Endodermal cell (in vitro differentiated cells): ENCODE measurements around the gene ZMYND8. TPM values are rescaled to one million over a fixed set of nuclear protein-coding genes. Genes with fewer than 3 reads are reported as not detected.
A peak's percentile ranks its signal among the peaks of the same experiment; 100 is the strongest.

ENCODE experiments used
- DNase-seq: peaks from one replicate; pipeline ENCODE4 v3.0.0-alpha.2; 2017
- H3K27ac ChIP-seq: 2 replicates; pipeline ENCODE4 v1.5.1; 2013; ENCODE audit warnings: mild to moderate bottlenecking, low read depth, low read length, moderate library complexity
- H3K27me3 ChIP-seq: 2 replicates; pipeline ENCODE4 v1.6.1; 2013; ENCODE audit warnings: mild to moderate bottlenecking, low read length, moderate library complexity; ENCODE audit not compliant: insufficient read depth, control insufficient read depth, poor library complexity, severe bottlenecking
- H3K36me3 ChIP-seq: 2 replicates; pipeline ENCODE4 v1.7.0; 2013; ENCODE audit warnings: mild to moderate bottlenecking, low read length, moderate library complexity; ENCODE audit not compliant: control insufficient read depth, insufficient read depth
- H3K4me1 ChIP-seq: one replicate; pipeline ENCODE4 v1.7.0; 2013; ENCODE audit warnings: low read length; ENCODE audit not compliant: control insufficient read depth, insufficient read depth
- H3K4me3 ChIP-seq: 2 replicates; pipeline ENCODE4 v1.5.1; 2013; ENCODE audit warnings: mild to moderate bottlenecking, low read length, moderate library complexity
- H3K9ac ChIP-seq: 2 replicates; pipeline ENCODE4 v1.6.1; 2013; ENCODE audit warnings: mild to moderate bottlenecking, low read length, moderate library complexity; ENCODE audit not compliant: poor library complexity, severe bottlenecking; ENCODE audit errors: extremely low read depth
- H3K9me3 ChIP-seq: 2 replicates; pipeline ENCODE4 v1.6.1; 2013; ENCODE audit warnings: mild to moderate bottlenecking, low read length, moderate library complexity; ENCODE audit not compliant: control insufficient read depth
- H3K27ac Mint-ChIP-seq: 2 replicates; pipeline ENCODE4 v1.8.0; 2020; ENCODE audit warnings: mixed read lengths
- H3K27me3 Mint-ChIP-seq: 2 replicates; pipeline ENCODE4 v1.8.0; 2021; ENCODE audit warnings: mild to moderate bottlenecking, mixed read lengths; ENCODE audit not compliant: insufficient read depth
- H3K36me3 Mint-ChIP-seq: 2 replicates; pipeline ENCODE4 v1.8.0; 2020; ENCODE audit warnings: low read depth, mixed read lengths
- H3K4me1 Mint-ChIP-seq: 2 replicates; pipeline ENCODE4 v1.8.0; 2020; ENCODE audit warnings: mixed read lengths
- H3K4me3 Mint-ChIP-seq: 2 replicates; pipeline ENCODE4 v1.8.0; 2020; ENCODE audit warnings: mild to moderate bottlenecking, moderate library complexity, mixed read lengths
- H3K9me3 Mint-ChIP-seq: 2 replicates; pipeline ENCODE4 v1.8.0; 2020; ENCODE audit warnings: mild to moderate bottlenecking, mixed read lengths
- WGBS, 2 experiments: methylation state at CpG; one replicate each; pipeline versions ENCODE4 v1.1.5 to v1.1.7; 2013; ENCODE audit warnings: missing lambda C conversion rate in 2 of 2, mixed read lengths in 1 of 2; ENCODE audit not compliant: insufficient coverage in 1 of 2, insufficient read length in 1 of 2; 5-methylcytosine and 5-hydroxymethylcytosine counted together
- total RNA-seq, 2 donors: library from RNA; stranded (reverse); fragmentation: NEBNext Ultra II Directional in 1 of 2; extraction: Animal tissue kit (Norgen Biotek cat#: 25700) in 1 of 2; gene quantifications; 2 replicates in 1 of 2; 3 replicates in 1 of 2; pipeline ENCODE4 v1.2.1, GENCODE V29; 2021
- TF ChIP-seq, protein P1 (sequence below): fragments of 200-600 bp; sonication (generic); conservative IDR thresholded peaks from 2 replicates; pipeline ENCODE4 v1.5.0; 2021; ENCODE audit warnings: antibody characterized with exemption, mild to moderate bottlenecking

Gene ZMYND8
- total RNA-seq, 2 donors from 2014 or later = 85.0 to 99.9 TPM

DNA sequence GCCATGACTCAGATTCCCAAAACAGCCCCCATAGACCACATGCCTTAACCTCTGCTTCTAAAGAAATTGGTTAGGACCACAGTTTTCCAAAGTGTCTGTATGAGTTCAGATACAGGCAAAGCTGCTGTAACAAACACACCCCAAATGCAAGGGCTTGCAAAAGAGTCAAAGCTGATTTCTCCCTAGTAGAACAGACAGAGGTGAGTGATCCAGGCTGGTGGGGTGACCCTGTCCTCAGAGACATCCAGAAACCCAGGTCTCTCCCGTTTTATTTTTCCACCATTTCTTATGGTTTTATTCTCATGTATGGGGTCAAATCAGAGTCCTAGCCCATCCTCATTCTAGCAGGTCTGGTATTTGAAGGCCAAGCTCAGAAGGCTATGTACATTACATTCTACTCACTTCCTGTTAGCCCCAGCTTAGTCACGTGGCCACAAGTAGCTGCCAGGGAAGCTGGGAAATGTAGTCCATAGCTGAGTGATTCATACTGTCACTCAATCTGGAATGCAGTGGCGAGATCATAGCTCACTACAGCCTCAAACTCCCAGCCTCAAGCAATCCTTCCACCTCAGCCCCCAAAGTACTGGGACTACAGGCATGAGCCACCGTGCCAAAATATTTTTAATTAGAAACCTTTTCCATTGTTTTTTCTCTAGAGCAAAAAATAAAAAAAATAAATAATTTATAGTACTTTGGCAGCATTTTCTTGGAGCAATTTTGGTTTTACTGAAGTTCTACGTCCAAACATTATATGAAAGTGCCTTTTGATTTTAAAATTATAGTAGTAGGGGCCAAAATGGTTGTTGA is 175.2 kb downstream of the ZMYND8 start:
- Histone ChIP-seq H3K27me3 (no peaks in the 10 kb centered on the region), H3K36me3 (peaks cover 40% of the 10 kb centered on the region), H3K4me3 (no peak overlapping the region), H3K9me3 (no peaks in the 10 kb centered on the region), H3K4me1 (no peaks in the 10 kb centered on the region), H3K27ac (no peak overlapping the region), H3K9ac (no peak overlapping the region)
- peaks cover 2% of the 10 kb centered on the region for H3K27me3 Mint-ChIP-seq
- no peaks in the 10 kb centered on the region for H3K4me1 Mint-ChIP-seq
- peak; percentile 81 for DNase-seq
- H3K36me3 Mint-ChIP-seq = peaks cover 43% of the 10 kb centered on the region
- TF ChIP-seq, protein P1, sequence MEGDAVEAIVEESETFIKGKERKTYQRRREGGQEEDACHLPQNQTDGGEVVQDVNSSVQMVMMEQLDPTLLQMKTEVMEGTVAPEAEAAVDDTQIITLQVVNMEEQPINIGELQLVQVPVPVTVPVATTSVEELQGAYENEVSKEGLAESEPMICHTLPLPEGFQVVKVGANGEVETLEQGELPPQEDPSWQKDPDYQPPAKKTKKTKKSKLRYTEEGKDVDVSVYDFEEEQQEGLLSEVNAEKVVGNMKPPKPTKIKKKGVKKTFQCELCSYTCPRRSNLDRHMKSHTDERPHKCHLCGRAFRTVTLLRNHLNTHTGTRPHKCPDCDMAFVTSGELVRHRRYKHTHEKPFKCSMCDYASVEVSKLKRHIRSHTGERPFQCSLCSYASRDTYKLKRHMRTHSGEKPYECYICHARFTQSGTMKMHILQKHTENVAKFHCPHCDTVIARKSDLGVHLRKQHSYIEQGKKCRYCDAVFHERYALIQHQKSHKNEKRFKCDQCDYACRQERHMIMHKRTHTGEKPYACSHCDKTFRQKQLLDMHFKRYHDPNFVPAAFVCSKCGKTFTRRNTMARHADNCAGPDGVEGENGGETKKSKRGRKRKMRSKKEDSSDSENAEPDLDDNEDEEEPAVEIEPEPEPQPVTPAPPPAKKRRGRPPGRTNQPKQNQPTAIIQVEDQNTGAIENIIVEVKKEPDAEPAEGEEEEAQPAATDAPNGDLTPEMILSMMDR = no peak
- H3K9me3 Mint-ChIP-seq = no peaks in the 10 kb centered on the region
- WGBS, 2 experiments = 71% methylated on average over 1 to 5 of the region's 5 CpGs
- no peak overlapping the region for H3K4me3 Mint-ChIP-seq
- peak overlapping the region; percentile 42 for H3K27ac Mint-ChIP-seq

DNA sequence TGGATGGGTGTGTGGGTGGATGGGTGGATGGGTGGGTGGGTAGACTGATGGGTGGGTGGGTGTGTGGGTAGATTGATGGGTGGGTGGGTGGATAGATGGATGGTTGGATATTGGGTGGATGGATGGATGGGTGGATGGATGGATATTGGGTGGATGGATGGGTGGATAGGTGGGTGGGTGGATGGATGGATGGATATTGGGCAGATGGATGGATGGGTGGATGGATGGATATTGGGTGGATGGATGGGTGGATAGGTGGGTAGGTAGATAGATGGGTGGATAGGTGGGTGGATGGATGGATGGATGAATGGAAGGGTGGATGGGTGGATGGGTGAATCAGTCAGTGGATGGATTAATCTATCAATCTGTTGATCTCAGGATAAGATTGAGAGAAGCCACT is 177.2 kb downstream of the ZMYND8 start:
- H3K4me3 Mint-ChIP-seq = no peak overlapping the region
- Histone ChIP-seq H3K27me3 (no peaks in the 10 kb centered on the region), H3K9me3 (no peaks in the 10 kb centered on the region), H3K36me3 (peaks cover 43% of the 10 kb centered on the region), H3K27ac (no peak overlapping the region), H3K9ac (no peak overlapping the region), H3K4me3 (no peak overlapping the region), H3K4me1 (no peaks in the 10 kb centered on the region)
- H3K27me3 Mint-ChIP-seq = peaks cover 4% of the 10 kb centered on the region
- TF ChIP-seq, protein P1 = no peak
- peaks cover 6% of the 10 kb centered on the region for H3K4me1 Mint-ChIP-seq
- no peak for DNase-seq
- H3K27ac Mint-ChIP-seq = no peak overlapping the region
- H3K9me3 Mint-ChIP-seq = no peaks in the 10 kb centered on the region
- H3K36me3 Mint-ChIP-seq = peaks cover 42% of the 10 kb centered on the region

DNA sequence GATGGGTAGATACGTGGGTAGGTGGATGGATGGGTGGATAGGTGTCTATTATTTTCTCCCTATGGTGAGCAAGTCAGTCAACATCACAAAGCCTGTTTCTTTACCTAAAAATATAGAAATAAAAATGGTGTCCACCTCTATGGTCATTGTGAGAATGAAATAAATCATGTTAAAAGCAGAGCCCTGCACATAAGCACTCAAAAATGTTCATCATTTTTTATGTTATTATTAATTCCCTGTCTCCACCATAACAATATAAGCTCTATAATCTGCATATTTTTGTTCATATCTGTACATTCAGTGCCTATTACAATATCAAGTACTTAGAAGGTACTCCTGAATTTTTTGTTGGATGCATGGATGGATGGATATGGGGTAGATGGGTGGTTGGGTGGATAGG is 177.6 kb downstream of the ZMYND8 start:
- Mint-ChIP-seq H3K4me3 (no peak overlapping the region), H3K9me3 (no peaks in the 10 kb centered on the region), H3K27me3 (peaks cover 4% of the 10 kb centered on the region), H3K36me3 (peaks cover 42% of the 10 kb centered on the region), H3K4me1 (peaks cover 6% of the 10 kb centered on the region), H3K27ac (no peak overlapping the region)
- H3K27ac ChIP-seq = no peak overlapping the region
- no peaks in the 10 kb centered on the region for H3K9me3 ChIP-seq
- H3K9ac ChIP-seq = no peak overlapping the region
- no peaks in the 10 kb centered on the region for H3K27me3 ChIP-seq
- H3K36me3 ChIP-seq = peaks cover 43% of the 10 kb centered on the region
- DNase-seq = no peak
- WGBS, 2 experiments = 50% methylated on average over 1 of the region's 1 CpG; no CpG with 5 or more reads in 1 of the 2 experiments
- no peaks in the 10 kb centered on the region for H3K4me1 ChIP-seq
- TF ChIP-seq, protein P1 = no peak
- no peak overlapping the region for H3K4me3 ChIP-seq
